Ureter (tissue), 1 donor: Measurements from ENCODE around the gene NFIB. TPM values are rescaled to one million over a fixed set of nuclear protein-coding genes. Genes with fewer than 3 reads are reported as not detected.

Experiments used
- DNase-seq: peaks from one replicate; pipeline ENCODE4 v3.0.0-alpha.2; 2020; ENCODE audit warnings: low spot score
- total RNA-seq: library from RNA; stranded (reverse); gene quantifications from one replicate; pipeline ENCODE4 v1.2.4, GENCODE V29; 2023
- donor health status: DM: yes; HTN: yes; CAD: no.

The NFIB gene
- total RNA-seq, 1 donor from 2014 or later = 99.1 TPM

DNA sequence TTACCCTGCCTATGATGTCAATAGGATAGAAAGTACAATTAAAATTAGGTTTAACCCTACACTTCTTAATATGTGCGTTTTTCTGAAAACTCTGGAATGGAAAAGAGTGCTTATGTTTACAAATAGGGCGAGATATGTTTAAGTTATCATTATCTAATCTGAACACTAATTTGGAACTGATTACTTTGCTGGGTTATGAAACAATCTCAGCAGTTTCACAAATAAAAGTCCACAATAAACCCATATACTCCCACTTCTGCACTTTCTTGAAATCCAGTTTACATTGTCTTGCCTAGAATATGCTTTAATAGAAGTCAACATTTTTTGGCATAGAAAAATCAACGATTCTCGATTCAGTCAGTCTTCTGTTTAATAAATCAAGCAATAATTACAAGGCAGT is 236.3 kb downstream of the NFIB start:
- DNase-seq = no peak

DNA sequence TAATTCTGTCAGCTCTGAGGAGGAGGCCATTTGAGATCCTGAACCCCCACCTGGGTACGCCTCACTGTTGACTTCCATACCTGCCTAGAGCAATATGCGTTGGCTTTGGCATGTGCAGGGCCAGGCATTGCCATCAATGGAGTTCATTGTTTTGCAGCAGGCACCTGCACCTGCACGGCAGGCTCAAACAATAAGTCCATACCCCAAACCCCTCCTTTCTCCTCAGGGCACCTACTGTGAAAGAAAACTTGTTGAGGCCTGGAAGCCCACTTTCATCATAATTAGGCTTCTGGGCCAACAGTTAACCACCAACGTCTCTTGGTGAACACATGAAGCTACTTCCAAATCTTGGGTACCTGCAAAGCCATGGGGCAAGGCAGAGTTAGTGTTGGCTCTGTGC is 238.7 kb downstream of the NFIB start:
- no peak for DNase-seq

DNA sequence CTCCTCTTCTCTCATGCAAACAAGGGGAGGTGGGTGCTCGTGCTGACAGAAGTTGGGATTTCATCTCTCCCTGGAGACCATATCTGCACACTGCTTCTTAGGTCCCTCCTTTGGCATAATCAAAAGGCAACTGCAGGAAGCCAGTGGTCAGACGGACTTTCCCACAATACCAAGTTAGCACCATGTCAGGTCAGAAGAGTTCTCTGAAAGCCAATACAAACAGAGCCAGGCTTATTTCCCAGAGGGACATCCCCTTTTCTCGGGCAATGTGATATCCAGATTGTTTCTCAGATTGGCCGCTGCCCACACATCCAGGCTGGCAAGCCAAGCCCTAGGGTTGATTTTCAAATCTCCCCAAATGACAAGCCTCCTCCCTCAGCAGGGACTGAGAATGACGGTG is 241.1 kb downstream of the NFIB start:
- no peak for DNase-seq

DNA sequence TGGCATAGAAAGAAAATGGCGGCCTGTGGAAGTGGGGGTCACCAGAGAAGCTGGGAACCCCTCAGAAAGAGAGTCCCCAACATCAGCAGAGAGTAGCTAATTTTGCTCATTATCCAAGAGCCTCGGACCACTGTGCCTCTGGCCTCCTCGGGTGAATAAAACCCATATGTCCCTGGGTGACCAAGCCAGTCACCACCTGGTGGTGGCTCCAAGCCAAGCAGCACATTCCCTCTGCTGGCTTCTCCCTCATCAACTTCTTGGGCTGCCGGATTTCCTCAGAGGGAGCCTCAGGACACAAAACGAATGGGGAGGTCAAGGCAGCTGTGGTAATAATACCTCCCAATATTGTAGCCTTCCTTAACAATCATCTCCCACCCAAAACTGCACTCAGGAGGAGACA is 242.5 kb downstream of the NFIB start:
- no peak for DNase-seq

DNA sequence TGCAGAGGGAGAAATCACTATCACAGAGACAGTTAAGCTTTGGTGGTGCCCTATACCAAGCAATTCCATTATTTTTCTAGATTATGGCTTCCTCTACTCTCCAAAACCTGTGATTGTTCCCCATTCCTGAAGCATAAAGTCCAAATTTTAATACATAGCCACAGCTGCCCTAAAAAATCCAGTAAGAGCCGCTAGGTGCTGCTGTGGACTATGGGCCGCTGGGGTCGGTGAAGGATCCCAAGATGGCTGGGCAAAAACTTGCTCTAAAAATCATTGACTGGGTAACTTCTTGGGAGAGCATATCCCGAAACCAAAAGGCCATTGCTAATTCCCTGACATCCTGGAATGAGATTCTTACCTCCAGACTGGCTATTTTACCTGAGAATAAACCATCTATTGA is 245.3 kb downstream of the NFIB start:
- no peak for DNase-seq

DNA sequence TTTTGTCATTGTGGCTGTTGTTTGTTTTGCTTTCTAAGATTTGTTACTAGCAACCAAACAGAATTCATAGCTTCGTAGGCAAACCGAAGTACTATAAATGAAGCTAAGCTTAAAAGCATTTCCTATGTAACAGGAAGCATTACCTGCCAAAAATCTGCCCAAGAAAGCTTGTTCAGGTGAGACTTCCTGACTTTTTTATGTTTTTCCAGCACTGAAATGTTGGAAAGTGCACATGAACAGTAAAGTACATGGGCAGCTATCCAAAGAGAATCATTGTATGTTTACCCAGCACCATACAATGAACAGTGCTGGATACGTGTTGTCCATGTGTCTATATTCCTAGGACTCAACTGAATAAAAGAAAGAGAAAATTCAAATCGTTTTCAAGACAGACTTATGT is 247.1 kb downstream of the NFIB start:
- DNase-seq = no peak

DNA sequence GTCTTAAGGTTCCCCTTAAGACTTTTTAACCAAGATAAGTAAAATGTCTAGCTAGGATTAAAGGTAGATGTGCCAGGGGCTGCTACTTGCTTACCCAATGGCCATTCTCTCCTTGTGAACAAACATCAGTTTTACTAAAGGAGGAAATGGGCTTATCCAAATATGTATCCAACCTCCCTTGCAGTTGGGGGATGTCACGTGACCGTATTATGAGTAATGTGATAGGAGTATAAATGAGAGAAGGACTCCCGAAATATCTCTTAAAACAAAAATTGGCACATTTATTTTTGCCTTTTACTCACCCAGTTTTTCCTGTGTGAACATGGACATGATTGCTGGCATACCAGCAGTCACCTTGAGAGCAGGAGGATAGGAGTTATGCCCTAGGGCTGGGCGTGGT is 247.9 kb downstream of the NFIB start:
- no peak for DNase-seq

DNA sequence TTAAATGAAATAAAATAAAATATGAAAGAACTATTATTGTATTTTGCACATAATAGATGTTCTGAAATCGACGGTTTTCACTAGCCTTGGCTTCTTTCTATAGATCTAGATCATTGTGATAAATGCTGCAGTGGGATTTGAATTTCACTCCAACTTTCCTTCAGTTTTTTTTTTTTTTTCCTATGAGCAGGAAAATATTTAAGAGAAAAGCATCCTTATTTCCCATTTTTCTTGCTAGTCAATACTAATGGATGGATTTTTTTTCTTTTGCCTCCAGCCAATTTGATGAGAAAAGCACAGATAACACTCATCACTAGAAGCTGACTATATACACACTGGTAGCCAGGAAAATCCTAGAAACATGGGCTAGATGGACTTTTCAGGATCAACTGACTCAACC is 249.0 kb downstream of the NFIB start:
- DNase-seq = no peak

DNA sequence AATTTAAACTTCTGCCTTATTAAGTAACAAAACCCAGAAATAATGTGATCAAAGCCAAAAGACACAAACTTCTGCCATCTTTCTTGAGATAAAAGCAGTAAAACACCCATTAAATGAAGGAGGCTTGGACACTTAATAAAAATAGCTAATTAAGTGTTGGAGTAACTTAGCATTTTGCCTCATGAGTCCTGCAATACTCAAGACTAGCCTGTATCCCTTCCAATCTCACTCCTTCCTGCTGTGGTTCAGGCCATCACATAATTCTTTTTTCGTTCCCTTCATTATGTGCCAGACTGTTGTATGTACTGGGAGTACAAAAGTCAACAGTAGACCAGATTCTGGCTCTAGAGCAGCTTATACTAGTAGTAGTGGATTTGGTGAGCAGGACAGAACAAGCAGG is 250.2 kb downstream of the NFIB start:
- no peak for DNase-seq

DNA sequence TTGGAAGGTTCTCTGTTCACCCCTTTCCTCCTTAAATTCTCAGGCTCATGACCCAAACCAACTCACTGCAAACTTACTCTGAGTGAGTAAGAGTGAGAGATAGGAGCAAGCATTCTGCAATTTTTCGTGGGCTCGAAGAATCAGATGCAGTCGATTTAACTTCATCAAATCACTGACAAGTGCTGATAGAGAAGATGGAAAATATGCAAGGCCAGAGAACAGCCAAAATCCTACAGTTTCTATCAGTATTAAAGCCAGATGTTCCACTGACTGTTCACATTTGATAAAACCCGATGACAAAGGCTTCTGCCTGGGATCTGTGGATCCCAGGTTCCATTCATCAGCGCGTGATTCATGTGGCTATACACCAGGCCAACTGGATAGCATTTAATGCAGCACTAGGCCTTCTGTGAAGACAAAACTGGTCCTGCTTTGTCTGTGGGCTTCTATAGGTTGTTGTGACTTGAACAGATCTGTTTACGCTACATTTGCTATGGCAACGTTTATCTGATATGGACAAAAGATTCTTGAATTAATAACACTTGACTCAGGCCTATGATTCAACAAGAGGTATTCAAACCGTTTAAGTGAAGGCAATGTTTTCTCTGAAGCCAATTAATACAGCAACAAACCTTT is 251.2 kb downstream of the NFIB start:
- DNase-seq = no peak

DNA sequence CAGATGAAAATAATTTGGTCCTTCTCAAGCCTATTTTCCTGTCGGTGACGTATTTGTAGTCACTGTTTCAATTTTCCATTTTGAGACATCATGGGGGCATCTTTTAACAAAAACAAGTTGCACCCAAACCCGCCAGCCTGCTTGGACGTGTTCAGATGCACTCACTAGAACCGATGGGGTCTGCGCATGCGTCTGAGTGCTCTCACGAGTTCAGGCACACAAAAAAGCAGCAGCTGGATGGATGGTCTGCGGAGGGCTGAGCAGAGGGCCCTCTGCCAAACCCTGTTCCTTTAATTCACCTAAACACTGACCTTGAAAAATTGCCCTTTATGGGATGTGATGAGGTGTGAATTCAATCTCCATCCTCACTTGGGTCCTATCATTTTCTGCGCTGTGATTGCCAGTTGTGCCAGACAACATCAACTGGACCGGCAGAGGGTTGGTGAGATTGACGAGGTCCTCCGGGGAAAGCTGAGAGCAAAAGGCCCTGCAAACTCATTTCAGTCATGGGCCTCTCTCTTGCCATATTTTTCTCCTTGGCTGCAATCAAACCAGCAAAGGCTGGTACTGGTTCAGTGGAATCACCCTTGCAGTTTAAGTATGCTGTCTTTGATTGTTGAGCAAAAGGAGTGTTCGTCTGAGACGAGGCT is 251.9 kb downstream of the NFIB start:
- no peak for DNase-seq

DNA sequence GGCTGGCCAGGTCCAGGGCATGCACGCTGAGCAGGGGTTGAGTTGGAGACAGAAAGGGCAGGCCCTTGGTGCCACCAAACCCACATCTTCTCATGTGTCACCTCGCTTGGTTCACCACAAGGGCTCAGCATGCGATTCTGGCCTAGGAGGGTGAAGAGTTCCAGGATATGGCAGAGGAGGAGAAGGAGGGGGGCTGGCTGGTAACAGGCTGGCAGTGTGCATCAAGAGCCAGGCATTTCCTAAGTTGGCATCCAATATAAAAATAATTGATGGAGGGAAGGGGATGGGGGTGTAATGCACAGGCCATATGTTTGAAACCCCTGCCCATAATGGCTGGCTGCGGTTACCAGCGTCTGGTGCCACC is 255.6 kb downstream of the NFIB start:
- no peak for DNase-seq

DNA sequence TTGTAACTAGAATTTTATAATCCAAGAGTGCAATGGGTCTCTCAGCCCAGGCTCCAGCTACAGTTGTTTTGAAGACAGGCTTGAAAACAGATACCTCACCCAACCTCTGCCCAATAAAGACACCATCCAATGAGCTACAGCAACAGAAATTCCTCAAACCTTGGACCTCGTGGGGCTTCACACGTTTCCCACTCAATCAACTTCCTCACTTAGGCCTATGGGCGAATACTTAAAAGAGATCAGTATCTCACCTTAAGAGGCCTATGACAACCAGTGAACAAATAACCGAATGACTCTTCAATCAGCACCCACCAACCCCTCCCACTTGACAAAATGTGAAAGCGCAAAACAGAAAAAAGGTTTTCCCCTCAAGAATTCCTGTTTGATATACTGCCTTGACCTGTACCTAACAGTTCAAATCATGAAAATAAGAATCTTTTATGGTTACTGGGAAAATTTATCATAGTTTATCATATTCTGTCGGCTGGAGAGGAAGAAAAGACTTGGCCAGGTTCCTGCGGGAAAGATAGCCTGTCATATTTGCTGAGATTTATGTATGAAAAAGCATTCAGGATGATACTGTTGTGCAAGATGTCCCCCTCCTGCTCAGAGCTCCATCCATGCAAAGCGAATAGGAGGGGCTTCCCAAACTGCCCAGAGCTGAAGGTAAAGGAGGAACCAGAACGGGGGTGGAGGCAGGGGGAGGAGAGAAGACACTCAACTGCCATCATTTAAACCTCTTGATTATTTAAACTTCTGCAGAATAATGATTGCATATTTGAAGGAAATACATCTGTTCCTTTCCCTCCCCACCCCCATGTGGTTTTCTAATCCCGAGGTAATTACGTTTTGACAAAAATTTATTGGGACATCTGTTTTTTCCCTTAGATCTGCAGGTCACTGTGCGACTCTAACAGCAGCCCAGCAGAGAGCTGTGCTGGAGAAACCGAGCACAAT is 256.3 kb downstream of the NFIB start:
- no peak for DNase-seq

DNA sequence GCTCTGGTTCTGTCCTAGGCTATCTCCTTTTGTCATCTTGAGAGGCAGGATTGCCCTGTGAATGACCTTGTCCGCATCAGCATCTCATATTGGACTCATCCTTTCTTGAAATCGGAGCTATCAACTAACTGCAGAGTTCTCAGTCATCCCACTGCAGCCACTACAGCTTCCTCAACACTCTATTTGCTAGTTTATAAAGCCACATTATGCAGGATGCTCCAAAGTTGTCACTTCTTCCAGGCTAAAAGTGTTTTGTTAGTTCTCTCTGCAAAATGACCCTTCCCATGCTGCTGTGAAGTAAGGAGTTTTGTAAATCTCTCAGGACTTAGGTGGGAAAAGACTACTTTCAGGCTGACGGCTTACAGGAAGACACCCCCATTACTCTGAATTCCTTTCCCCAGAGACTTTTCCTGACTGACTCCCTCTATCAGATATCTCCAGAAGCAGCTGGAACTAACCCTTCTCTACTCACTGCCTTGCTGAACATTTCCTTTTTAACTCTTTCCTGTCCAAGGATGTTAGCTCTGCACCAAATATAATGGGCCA is 257.6 kb downstream of the NFIB start:
- no peak for DNase-seq

DNA sequence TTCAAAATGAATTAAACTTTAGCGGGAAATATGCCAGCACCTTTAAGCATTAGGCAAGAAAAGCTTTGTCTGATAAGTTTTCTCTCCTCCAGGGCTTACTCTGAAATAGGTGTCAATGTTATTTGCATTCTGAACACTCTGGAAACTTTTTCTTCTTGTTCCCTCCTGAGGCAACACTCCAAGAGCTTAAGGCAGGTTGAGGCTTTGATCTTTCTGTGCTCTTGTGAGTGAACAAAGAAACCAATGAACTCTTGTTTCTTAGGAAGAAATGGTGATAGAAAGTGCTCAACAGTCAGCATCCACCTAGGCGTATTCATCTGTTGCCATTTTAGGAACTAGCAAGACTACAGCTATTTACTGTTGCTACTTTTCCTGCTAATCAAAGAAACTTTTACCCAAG is 259.8 kb downstream of the NFIB start:
- DNase-seq = no peak

DNA sequence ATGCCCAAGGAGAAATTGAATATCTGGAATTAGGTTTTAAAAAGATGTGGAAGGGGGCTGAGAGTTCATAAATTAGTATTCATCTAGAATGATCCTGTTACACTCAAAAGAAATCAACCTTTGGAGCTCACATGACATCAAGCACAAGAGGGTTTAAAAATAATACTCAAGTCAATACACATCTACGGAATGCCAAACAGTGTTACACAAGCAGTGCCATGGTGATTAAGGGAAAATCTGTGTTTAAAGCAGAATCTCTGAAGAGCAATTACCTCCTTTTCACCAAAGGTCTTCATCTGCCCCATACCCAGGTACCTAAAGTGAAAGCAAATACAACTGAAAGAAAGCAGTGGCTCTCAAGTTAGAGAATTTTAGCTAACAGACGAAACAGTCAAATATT is 261.6 kb downstream of the NFIB start:
- no peak for DNase-seq

DNA sequence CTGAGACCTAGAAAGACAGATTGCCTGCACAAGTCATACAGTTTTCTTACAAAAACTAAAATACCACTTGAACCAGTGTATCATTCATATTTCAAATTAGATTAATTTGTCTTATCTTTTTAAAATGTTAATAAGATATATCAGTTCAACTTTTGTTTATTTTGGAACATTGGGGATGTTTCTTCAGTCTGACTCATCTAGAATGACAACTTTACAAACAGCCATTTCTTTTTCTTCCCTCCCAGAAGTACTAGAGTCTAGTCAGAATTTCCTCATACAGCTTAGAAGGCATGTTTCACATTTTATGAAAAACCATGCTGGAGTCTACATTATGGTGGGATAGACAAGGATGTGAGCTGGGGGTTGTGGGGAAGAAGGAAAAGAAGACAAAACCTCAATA is 262.5 kb downstream of the NFIB start:
- no peak for DNase-seq

DNA sequence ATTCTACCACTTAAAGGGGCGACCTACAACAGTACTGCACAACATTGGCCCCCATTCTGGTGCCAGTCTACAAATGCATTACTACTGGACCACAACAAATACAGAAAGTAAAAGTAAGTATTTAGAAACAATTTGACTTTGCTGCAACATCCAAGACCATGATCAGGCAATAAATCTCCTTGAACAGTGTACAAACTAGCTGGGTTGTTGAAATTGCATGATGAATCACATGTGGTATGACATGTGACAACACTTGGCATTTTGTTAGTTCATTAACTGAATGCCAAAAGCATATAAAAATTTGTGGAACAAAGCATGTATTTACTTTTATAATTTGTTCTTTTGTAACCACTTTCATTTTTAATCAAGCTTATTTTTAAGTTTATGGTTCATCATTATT is 270.5 kb downstream of the NFIB start:
- no peak for DNase-seq

DNA sequence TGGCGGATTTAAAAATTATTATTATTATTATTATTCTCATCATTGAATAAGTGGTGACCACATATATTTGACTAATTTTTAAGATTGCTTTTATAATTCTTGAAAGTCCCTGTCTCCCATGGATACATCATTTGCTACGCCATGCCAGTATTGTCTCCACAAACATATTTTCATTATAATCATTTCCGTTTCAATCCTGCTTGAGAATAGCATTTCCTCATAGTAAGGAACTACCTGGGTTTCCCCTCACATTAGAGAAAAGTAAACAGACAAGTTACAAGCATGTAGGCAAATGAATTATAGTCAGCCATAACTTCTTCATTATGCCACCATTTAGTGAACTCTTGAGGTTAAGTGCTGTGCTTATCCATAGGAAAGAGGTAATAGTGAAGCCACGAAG is 276.6 kb downstream of the NFIB start:
- DNase-seq = no peak

DNA sequence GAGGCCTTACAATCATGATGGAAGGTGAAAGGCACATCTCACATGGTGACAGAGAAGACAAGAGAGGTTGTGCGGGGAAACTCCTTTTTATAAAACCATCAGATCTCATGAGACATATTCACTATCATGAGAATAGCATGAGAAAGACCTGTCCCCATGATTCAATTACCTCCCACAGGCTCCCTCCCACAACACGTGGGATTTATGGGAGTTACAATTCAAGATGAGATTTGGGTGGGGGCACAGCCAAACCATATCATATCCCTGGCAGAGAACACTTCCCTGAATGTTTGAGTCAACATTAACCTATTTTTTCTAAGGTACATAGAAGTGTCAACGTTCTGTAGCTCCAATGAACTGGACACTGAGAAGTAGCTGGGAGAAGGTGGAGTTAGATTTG is 280.9 kb downstream of the NFIB start:
- no peak for DNase-seq
